OCI-LY1 (cell line): ENCODE measurements around the gene HOXC5.

Experiments
- EZH2 ChIP-seq: fragments of 200-600 bp; sonication (generic), shearing (Covaris generic); IDR thresholded peaks from 2 replicates; pipeline ENCODE4 v1.8.0; 2017; ENCODE audit warnings: borderline replicate concordance, mixed run types, mild to moderate bottlenecking, antibody characterized with exemption, low read length, moderate library complexity, mixed read lengths
- TF ChIP-seq, protein P1 (sequence below): fragments of 200-600 bp; sonication (generic), shearing (Covaris generic); IDR thresholded peaks from 2 replicates; pipeline ENCODE4 v1.5.1; 2017; ENCODE audit warnings: mild to moderate bottlenecking, antibody characterized with exemption, low read length, moderate library complexity, mixed read lengths

DNA sequence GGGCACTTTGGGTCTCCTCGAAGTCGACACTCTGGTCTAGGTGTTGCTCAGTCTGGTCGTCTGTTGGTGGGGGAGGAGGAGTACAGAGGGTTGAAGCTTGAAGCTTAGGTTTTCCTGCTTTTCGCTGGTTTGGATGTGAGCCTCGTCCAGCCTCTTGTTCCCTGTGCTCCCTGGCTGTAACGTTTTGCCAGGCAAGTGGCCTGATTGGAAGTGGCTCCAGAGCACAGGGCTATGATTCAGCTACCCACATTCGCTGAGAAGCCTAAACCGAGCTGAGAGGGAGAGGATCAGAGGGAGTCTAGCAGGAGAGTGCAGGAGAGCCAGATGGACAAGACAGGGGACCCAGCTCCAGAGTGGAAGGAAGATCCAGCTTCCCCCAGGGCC is 41.8 kb upstream of the HOXC5 start:
- TF ChIP-seq, protein P1, sequence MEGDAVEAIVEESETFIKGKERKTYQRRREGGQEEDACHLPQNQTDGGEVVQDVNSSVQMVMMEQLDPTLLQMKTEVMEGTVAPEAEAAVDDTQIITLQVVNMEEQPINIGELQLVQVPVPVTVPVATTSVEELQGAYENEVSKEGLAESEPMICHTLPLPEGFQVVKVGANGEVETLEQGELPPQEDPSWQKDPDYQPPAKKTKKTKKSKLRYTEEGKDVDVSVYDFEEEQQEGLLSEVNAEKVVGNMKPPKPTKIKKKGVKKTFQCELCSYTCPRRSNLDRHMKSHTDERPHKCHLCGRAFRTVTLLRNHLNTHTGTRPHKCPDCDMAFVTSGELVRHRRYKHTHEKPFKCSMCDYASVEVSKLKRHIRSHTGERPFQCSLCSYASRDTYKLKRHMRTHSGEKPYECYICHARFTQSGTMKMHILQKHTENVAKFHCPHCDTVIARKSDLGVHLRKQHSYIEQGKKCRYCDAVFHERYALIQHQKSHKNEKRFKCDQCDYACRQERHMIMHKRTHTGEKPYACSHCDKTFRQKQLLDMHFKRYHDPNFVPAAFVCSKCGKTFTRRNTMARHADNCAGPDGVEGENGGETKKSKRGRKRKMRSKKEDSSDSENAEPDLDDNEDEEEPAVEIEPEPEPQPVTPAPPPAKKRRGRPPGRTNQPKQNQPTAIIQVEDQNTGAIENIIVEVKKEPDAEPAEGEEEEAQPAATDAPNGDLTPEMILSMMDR: no peak
- TF ChIP-seq EZH2: no peak
